Measurements from ENCODE around the gene SLC6A7.

SLC6A7 gene

GRCh38 chr5:150258130-150258529, 68.3 kb downstream of the SLC6A7 start:
- no peaks in the 10 kb centered on the region for H3K9me2 ChIP-seq (replicated peaks; ENCODE audit: control insufficient read depth, low read length)
- no peak overlapping the region for H3K4me3 ChIP-seq (ENCODE audit: low read length)
- TF ChIP-seq CTCF (IDR thresholded peaks at IDR 0.05; ENCODE audit: low read depth, low read length, poor library complexity, severe bottlenecking), result no peak
- no peak for TF ChIP-seq EZH2phosphoT487 (IDR thresholded peaks at IDR 0.05; ENCODE audit: borderline replicate concordance, low read length)
- H4K20me1 ChIP-seq (ENCODE audit: control insufficient read depth, insufficient read depth, low read depth, low read length), result no peaks in the 10 kb centered on the region
- H3K4me2 ChIP-seq (ENCODE audit: low read length), result no peak overlapping the region
- H3K9me3 ChIP-seq (ENCODE audit: control insufficient read depth, insufficient read depth, low read length), result no peaks in the 10 kb centered on the region
- H3K27ac ChIP-seq (ENCODE audit: low read depth, low read length), result no peak overlapping the region
- peaks cover under 1% of the 10 kb centered on the region for H3K27me3 ChIP-seq (ENCODE audit: control insufficient read depth, low read length)
- no peaks in the 10 kb centered on the region for H3K4me1 ChIP-seq (ENCODE audit: control insufficient read depth, low read length)
- H3F3A ChIP-seq (ENCODE audit: control insufficient read depth, insufficient read depth), result no peaks in the 10 kb centered on the region
- H3K36me3 ChIP-seq (ENCODE audit: control insufficient read depth, low read length), result no peaks in the 10 kb centered on the region
- no peaks in the 10 kb centered on the region for H3K79me2 ChIP-seq (ENCODE audit: control insufficient read depth, low read length)

Data from DOHH2 (cell line).